ENCODE data around the gene CDT1.

The CDT1 gene

DNA sequence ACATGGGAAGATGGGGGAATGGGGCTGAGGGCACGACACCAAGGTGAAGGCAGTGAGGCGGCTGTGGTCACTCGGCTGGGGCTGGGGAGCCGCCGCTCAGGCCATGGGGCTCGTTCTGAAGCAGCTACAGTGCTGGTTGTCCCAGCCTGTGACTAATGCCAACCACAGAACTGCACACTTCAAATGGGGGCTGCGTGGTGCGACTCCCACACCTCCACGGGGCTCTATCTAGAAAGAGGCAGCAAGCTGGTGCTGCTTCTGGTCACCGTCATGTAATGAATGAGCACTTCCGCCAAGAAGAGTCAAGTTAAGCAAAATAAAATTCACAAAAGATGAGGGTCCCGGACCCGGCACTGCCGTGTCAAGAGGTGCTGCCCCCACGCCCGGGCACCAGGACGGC lies 33.2 kb downstream of the CDT1 start:
- DNase-seq (ENCODE audit: low read depth): no peak

DNA sequence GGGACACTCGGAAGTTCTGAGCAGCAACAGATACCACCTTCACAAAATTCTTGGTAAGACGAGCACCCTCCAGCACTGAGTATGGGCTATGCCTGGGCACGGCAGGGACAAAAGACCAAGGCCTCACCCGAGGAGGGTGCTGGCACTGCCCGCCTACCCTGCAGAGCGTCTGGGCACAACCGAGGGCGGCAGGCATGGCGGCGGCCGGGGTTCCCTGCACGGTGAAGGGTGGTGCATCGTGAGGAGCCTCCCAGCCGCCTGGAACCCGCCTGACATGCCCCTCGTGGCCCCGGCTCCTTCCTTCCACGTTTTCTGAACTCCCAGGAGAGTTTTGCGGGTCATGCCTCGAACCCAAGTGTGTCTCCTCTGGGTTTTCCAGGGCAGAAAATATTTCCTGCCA lies 34.2 kb downstream of the CDT1 start:
- DNase-seq (ENCODE audit: low read depth): no peak

DNA sequence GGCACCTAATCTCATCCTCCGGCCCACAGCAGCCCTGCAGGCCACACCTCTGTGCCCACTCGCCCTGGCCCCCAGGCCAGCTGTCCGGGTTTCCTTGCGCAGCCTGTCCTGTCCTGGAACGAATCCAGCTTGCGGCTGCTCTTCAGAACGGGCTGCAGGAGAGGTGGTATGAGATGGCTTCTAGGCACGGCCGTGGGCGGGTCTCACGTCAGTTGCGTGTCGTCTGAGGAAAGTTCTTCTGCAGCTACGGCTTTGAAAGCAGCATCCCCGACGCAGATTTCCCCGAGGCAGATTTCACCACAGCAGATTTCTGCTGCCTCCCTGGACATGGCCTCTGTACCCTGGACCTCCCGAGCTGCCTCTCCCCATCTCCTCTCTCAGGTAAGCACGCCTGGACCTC lies 35.0 kb downstream of the CDT1 start:
- no peak for DNase-seq (ENCODE audit: low read depth)

DNA sequence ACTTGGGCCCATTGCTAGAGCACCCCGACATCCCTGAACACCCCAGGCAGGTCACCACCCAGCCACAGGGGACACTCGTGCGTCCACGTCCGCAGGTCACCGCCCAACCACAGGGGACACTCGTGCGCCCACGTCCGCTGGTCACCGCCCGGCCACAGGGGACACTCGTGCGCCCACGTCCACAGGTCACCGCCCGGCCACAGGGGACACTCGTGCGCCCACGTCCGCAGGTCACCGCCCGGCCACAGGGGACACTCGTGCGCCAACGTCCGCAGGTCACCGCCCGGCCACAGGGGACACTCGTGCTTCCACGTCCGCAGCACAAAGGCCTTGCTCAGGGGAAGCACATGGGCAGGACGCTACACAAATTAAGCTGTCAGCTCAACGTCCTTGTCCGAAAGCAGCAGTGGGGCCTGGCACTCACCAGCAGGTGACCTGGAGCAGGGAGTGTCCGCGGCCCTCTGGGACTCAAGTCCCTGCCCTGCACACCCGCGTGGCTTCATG lies 35.5 kb downstream of the CDT1 start:
- DNase-seq (ENCODE audit: low read depth): no peak

DNA sequence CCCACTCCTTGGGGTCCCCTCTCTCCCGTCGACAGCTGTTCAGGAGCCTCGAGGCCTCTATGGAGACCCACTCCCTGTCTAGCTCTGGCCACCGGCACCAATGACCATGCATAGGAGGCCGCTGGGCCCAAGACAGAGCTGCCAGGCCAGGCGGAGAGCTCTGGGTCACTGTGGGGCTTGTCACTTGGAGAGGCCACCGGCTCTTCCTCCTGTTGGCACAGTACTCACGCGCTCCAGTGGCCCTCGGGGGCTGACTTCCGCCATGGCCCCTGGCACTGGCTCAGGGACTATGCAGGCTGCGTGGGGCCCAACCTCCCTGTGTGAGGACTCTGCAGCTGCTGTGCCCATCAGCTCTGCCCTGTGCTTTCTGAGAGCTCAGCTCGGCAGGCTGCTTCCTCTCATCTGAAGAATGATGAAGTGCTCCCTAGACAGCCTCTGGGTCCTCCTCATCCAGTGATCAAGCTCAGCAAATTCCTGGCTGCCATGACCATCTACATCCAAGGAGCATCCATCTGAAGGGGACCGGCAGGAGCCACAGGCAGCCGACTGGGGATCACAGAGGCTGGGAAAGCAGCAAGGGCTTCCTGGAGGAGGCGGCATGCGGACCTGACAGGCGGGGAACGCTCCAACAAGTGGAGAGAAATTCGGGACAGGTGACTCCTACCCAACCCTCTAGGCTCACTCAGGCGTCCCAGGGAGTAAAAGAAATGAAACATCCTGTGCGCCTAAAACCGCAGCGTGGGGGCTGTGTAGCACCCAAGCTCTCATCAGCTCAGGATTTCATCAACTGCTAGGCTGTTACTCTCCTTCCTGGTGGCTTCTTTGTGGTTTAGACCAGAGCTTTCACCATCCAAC lies 36.4 kb downstream of the CDT1 start:
- DNase-seq (ENCODE audit: low read depth): no peak

DNA sequence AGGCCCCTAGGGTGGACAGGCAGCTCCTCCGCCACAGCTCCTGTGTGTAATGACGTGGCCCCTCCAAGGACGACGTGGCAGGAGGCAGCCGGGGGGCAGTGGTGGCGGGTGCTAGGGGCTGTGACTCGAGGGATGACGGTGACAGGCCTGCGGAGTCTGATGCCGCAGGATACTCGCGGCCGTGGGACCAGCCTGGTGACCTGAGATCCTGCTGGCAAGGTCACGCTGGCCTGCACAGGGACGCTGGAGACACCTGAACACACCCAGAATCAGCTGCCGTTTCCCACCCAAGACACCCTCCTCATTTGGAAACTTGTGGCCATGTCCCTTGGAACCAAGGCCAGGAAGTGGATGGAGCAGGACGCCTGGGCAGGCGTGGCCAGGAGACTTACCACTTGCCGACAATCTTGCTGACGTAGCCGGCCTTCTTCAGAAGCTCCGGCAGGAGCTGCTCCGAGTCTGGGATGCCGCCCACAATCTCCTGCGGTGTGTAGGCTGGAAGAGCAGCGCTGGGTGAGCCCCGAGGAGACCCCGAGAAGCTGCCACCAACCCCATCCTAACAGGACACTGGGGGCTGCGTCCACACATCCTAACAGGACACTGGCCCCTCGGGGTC lies 37.1 kb downstream of the CDT1 start:
- DNase-seq (ENCODE audit: low read depth): no peak

DNA sequence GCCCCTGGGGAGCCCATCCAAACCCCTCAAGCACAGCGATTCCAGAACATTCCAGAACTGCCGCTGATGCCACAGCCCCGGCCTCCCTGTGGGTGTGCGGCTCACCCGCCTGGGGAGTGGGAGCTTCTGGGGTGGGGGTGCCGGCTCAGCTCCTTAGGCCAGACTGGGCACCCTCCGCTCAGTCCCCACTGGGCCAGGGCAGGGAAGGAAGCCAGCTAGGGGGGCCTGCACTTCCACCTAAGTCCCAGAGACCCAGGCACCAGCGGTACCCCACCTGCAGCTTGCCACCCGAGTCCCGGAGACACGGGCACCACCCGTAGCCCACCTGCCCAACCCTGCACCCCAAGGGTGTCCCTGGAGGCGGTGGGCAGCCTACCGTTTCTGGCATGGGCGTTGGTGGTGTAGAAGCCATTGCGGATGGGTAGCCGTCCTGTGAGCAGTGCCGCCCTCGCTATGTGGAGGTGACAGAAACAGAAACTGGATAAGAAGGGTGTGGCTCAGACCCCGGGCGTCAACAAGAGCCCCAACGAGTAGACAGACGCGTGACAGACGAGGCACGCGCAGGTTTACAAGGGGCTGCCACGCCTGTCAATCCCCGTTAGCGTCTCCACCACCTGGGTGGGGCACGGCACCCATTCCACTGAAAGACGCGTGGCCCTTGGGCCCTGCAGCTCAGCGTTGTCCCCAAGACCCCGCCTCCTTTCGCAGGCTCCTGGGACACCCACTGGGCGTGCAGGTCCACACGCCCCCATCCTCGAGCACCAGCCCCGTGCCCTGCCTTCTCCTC lies 38.1 kb downstream of the CDT1 start:
- no peak for DNase-seq (ENCODE audit: low read depth)

DNA sequence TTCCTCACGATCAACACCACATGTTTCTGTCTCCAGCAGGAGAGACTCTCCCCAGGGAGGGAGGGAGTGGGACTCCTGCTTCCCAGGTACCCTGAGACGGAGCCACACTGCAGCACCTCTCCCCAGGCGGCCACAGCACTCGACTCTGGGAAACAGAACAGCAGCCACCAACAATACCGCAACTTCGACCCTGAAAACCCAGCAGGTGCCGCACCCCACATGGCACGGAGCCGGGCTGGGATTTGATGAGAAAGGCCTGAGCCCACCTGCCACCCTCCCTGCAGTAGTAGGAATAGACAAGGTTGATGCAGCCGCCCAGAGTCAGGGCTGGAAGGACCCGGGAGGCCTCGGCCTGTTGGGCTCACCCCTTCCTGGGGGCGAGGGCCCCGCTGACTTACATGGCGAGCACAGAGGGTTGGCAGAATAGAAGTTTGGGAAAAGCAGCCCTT lies 38.7 kb downstream of the CDT1 start:
- DNase-seq (ENCODE audit: low read depth): no peak

DNA sequence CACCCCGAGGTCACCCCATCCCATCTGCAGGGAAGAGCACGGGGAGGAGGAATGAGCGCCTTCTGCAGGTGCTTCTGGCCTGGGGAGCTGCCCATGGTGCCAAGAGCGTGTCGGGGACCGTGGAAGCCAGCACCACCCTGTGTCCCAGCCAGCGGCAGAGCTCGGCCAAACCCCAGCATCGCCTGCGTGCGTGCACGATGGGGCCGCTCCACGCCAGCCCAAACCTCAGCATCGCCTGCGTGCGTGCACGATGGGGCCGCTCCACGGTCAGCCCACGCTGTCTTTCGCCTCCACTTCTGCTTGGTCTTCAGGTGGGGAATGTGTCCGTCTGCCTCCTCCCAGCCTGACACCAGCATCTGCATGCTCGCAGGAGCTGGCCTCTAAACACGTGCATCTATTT lies 39.2 kb downstream of the CDT1 start:
- DNase-seq (ENCODE audit: low read depth): no peak

DNA sequence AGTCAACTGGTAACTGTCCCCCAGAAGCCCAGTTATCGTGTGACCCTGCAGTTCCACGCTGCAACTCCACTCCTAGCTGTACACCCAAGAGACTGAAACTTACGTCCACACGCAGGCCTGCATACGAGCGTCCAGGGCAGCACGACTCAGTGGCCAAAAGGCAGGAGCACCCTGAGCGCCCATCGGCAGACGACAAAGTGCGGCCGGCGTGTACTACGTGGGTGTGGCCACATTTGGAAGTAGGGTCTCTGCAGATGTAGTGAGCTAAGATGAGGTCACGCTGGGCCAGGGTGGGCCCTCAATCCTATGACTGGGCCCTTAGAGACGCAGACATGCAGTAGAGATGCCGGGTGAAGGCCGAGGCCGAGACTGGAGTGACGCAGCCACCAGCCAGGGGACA lies 39.7 kb downstream of the CDT1 start:
- DNase-seq (ENCODE audit: low read depth): no peak

DNA sequence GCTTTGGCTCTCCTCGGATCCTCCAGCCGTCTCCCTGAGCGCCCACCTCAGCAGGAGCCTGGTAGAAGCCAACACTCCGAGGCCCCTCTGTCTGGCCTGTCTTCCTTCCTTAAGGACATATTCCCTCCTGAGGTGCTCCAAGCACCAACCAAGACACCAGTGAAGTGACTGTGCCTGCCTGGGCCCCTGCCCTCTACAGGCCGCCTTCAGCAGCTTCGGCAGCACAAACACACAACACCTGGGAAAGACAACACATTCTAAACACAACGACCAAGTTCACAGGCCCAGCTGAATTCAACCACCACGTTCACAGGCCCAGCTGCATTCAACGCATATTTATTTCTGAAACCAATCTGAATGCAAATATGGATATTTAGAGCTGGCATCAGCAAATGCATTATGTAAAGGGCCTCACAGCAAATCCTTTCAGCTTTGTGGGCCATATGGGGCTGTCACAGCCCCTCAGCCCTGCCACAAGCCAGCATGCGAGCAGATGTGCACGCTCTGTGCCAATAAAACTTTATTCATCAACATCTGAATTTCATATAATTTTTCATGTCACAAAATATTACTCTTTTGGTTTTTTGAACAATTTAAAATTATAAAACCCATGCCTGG lies 40.9 kb downstream of the CDT1 start:
- DNase-seq (ENCODE audit: low read depth): no peak

DNA sequence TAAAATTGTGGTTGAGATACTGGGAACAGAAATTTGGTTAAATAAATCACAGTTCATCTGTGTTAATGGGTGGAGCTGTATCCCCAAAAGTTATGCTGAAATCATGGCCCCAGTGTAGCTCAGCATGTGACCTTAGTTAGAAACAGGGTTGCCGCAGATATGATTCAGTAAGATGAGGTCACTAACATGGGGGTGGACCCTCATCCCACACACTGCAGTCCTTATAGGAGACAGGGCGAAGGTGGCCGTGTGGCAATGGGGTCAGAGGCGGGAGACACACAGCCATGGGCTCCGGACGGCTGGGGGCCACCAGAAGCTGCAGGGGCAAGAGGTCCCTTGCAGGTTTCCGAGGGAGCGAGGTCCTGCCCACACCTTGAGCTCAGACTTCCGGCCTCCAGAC lies 42.5 kb downstream of the CDT1 start:
- no peak for DNase-seq (ENCODE audit: low read depth)

DNA sequence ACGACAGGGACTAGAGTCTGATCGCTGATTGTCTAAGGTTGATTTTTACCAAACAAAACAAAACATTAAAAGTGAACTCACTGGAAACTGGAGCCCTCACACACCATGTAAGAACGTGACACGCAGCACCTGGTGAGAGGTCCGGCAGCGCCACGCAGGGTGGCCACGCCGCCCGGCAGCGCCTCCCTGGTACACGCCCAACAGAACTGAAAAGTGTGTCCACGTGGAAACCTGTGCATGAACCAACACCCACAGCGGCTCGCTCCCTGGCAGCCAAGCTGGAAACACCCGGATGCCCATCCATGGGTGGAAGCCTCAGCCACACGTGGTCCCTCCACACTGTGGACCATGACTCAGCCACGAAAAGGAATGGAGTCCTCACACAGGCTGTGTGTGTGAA lies 44.1 kb downstream of the CDT1 start:
- no peak for DNase-seq (ENCODE audit: low read depth)

DNA sequence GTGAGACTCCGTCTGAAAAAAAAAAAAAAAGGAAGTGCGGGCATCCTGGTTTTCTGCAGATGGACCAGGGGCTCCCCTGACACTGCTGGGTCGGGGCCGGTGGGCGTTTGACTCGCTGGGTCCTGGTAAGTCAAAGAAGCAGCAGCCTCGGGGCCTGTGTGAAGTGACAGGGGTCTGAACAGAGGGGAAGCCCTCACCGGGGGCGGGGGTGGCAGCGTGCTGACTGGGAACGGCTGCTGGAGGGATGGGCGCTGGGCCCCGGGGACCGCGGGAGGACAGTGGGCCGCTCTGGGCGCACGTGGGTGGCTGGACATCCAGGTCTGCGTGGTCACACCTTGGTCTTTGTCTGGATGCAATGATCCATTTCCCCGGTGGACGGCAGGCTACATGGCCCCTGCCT lies 45.0 kb downstream of the CDT1 start:
- no peak for DNase-seq (ENCODE audit: low read depth)

DNA sequence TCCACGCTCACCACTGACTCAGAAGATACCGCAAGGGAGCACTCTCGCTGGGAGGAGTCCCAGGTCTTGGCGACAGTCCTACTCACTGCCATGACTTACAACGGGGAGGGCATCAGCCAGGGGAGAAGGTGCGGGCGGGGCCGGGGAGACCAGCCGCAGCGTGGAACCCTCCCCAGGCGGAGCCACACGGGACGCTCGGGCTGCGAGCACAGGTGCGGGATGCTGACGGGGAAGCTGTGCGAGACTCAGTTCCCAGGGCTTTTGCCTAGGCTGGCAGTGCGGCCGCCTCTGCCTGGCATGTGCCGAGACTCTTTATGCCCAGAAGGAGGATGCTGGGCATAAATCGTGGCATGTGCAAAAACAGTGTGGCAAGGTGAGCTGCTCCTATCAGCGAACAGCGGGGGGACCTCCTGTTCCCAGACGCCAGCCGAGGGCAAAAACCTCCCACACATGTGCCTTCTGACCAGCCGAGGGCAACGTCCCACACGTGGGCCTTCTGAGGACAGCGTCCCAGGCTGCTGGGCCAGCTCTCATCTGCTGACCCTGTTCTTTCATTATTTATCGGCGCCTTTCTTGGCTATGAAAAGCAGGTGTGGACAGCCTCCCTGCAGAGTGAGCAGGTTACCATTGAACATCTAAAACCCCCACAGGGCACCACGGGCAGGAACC lies 47.1 kb downstream of the CDT1 start:
- DNase-seq (ENCODE audit: low read depth): no peak

DNA sequence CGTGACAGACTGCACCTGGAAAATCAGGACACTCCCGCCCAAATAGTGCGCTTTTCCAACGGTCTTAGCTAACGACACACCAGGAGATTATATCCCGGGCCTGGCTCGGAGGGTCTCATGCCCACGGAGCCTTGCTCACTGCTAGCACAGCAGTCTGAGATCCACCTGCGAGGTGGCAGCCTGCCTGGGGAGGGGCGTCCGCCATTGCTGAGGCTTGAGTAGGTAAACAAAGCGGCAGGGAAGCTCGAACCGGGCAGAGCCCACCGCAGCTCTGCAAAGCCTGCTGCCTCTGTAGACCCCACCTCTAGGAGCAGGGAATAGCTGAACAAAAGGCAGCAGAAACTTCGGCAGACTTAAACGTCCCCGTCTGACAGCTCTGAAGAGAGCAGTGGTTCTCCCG lies 48.0 kb downstream of the CDT1 start:
- no peak for DNase-seq (ENCODE audit: low read depth)

DNA sequence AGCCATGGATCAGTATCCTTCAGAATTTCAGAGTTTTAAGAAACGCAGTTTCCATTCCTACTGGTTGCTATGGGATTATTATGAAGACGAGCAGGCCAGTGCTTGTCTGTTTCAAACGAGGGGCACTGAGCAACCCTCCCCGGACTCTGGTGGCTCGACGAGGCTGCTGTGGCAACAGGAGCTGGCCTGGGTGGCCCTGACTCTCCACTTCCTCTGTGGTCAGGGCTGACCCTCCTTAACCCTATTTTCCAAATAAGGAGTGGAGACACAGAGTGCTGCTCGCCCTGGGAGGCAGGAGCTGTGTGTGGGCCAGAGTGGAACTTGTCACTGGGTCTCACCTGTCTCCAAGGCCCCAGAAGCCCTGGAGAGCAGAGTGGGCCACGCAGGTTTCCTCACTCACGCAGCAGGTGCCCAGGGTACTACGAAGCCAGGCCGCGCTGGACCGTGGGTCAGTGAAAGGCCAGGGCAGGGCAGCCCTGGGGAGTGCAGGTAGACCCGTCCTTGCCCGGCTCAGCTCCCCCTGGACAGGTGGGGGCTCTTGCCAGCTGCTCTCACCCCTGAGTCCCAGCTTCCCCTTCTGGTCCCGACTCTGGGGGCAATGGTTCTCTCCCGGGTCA lies 49.8 kb downstream of the CDT1 start:
- no peak for DNase-seq (ENCODE audit: low read depth)

DNA sequence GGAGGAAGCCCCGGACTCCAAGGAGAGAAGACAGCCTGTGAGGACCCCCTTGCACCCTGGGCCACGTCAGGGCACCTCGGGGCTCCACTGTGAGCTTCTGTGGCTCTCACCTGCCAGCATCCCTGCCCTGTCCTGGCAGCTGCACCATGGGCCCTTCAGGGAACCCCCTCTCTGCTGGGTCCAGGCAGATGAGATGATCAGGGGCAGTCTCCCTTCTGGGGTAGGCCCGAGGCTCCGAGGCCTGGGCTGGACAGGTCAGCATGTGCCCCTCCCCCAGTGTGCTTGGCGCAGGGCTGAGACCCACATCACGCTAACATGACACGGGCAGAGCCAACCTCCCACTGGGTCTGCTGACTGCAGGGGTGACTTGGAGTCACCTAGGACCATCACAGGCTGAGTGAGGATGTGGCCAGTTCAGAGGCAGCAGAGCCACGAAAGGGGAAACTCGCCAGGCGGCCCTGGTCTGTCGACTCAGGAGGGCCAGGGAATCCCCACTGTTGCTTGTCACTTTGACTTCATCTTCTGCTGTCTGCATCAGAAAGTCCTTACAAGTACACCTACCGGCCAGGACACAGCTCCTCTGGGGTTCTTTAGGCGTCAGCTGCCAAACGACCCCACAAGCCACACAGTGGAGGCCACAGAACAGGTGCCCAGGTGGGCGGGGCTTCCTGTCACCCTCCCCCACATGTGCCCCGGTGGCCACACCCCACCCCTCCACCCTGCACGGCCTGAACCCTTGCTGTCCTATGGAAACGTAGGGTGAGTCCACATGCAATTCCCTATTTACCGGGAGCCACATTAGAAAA lies 50.9 kb downstream of the CDT1 start:
- DNase-seq (ENCODE audit: low read depth): no peak

DNA sequence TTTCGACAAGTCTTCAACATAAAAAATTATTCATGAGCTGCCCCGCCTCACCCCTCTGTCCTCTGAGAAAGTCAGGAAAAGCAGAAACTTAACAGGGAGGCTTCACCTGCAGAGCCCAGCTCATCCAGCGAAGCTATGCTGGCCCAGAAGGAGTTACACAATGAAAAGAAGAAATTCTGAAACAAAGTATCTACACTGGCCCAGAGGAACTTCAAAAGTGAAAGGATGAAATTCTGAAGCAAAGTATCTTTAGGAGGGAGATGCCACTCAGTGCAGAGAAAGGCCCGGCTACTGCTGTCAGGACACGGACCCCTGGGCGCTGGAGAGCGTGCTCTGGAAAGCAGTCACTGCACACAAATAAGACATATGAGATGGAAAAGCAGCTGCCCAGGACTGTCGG lies 51.6 kb downstream of the CDT1 start:
- DNase-seq (ENCODE audit: low read depth): no peak

DNA sequence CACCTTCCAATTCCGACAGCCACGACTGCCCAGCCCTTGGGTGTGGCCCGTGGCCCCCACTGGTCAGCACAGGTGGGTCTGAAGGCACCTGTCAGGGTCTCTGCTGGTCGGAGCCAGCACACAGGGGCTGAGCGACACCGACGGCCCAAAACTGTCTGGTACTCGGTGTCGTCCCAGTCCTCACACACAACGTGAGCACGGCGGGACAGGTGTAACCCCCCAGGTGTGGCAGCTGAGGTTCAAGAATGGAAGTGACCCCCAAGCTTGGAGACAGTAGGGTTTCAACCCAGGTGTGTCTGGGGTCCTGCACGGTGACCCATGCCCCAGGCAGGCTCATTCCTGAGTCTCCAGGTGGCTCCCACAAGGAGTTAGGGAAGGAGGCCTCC lies 52.1 kb downstream of the CDT1 start:
- DNase-seq (ENCODE audit: low read depth): no peak
